Right cardiac atrium (tissue), 5 donors: Measurements from ENCODE around the gene ALPK3. TPM values are rescaled to one million over a fixed set of nuclear protein-coding genes. Genes with fewer than 3 reads are reported as not detected.

Experiments used
- ATAC-seq, 2 donors: fragments of 200-7000 bp; cut with Tn5 transposase; one replicate each; pipeline versions ENCODE4 v1.8.0 to v1.9.1; 2020; ENCODE audit warnings: moderate library complexity in 2 of 2, mild to moderate bottlenecking in 1 of 2
- DNase-seq, 3 donors: peaks; one replicate each; pipeline ENCODE4 v3.0.0-alpha.2; 2020
- H3K27ac ChIP-seq: one replicate; pipeline ENCODE4 v1.5.1; 2013; ENCODE audit warnings: mild to moderate bottlenecking, low read length, control low read depth, moderate library complexity
- H3K27me3 ChIP-seq: one replicate; pipeline ENCODE4 v1.6.1; 2013; ENCODE audit not compliant: control insufficient read depth, insufficient read depth
- H3K4me1 ChIP-seq: one replicate; pipeline ENCODE4 v1.6.1; 2013; ENCODE audit warnings: low read length; ENCODE audit not compliant: control insufficient read depth, insufficient read depth
- H3K4me3 ChIP-seq: one replicate; pipeline ENCODE4 v1.5.1; 2013; ENCODE audit warnings: low read length, control low read depth
- H3K9me3 ChIP-seq: one replicate; pipeline ENCODE4 v1.6.1; 2013; ENCODE audit warnings: low read length; ENCODE audit not compliant: control insufficient read depth
- WGBS: extraction: QIAGEN DNeasy Blood & Tissue Kit; methylation state at CpG from one replicate; pipeline ENCODE4 v1.1.7; 2013; 5-methylcytosine and 5-hydroxymethylcytosine counted together
- intact Hi-C, 4 donors: fragments of 100-400 bp; cut with DNase I; formaldehyde crosslinking; loops; one replicate each; pipeline versions ENCODE4 v1.11.0 to v1.14.0; 2022 to 2023
- polyA plus RNA-seq: library from polyadenylated mRNA; stranded (reverse); fragments of 200-250 nt; gene quantifications from one replicate; pipeline ENCODE4 v1.2.3, GENCODE V29; 2013
- total RNA-seq, 4 donors: library from RNA; stranded (reverse); fragmentation: NEBNext Ultra II Directional; extraction: Animal tissue kit (Norgen Biotek cat#: 25700); gene quantifications; one replicate each; pipeline ENCODE4 v1.2.1, GENCODE V29; 2021
- donor health status: healthy with polysubstance abuse.
- donor health status: DM: no; HTN: yes; CAD: no.
- donor health status: DM: no; HTN: no; CAD: no.
- donor health status: DM: no; HTN: yes; CAD: no; lungs with severe emphysema.
- donor health status: DM: yes; HTN: yes; CAD: no.

ALPK3 gene
- total and polyA plus RNA-seq, 5 donors, result 65.8 to 95.2 (median 77.6) TPM

GRCh38 chr15:84812842-84813241 lies 4.3 kb upstream of the ALPK3 start:
- Histone ChIP-seq H3K9me3 (no peaks in the 10 kb centered on the region), H3K4me1 (peaks cover 5% of the 10 kb centered on the region), H3K27ac (no peak overlapping the region), H3K27me3 (no peaks in the 10 kb centered on the region), H3K4me3 (no peak overlapping the region)
- DNase-seq, result no peak
- intact Hi-C loops, result loop anchor here in 3 of 4 donors (10.0 kb wide), 2 partner anchors 58 to 158 kb away; partner anchors contain the start of genes NMB (in 1 of the 3) and WDR73 (in 1 of the 3)
- 81% methylated on average over 2 of the region's 2 CpGs for WGBS
- no peak for ATAC-seq

- no peaks in the 10 kb centered on the region for H3K27me3 ChIP-seq
- ATAC-seq (no peak), DNase-seq (no peak)
- intact Hi-C loops, result loop anchor here in 3 of 4 donors (10.0 kb wide), 2 partner anchors 59 to 159 kb away; partner anchors contain the start of genes NMB (in 1 of the 3) and WDR73 (in 1 of the 3)
- no peak overlapping the region for H3K27ac ChIP-seq
- H3K4me1 ChIP-seq, result peaks cover 9% of the 10 kb centered on the region
- no peak overlapping the region for H3K4me3 ChIP-seq
- WGBS, result 92% methylated on average over 1 of the region's 1 CpG
- H3K9me3 ChIP-seq, result no peaks in the 10 kb centered on the region
Measured at GRCh38 chr15:84813435-84813834, 3.7 kb upstream of the ALPK3 start.

GRCh38 chr15:84813931-84814330 lies 3.2 kb upstream of the ALPK3 start:
- H3K9me3 ChIP-seq, result no peaks in the 10 kb centered on the region
- intact Hi-C loops, result loop anchor here in 3 of 4 donors (10.0 kb wide), 2 partner anchors 59 to 159 kb away; partner anchors contain the start of genes NMB (in 1 of the 3) and WDR73 (in 1 of the 3)
- H3K4me3 ChIP-seq, result no peak overlapping the region
- no peaks in the 10 kb centered on the region for H3K27me3 ChIP-seq
- ATAC-seq (no peak), DNase-seq (no peak)
- H3K4me1 ChIP-seq, result peaks cover 14% of the 10 kb centered on the region
- WGBS, result 88% methylated on average over 1 of the region's 1 CpG
- H3K27ac ChIP-seq, result no peak overlapping the region

- ATAC-seq (no peak), DNase-seq (no peak)
- Histone ChIP-seq H3K4me1 (peaks cover 23% of the 10 kb centered on the region), H3K27me3 (no peaks in the 10 kb centered on the region), H3K4me3 (no peak overlapping the region), H3K9me3 (no peaks in the 10 kb centered on the region), H3K27ac (no peak overlapping the region)
- 77% methylated on average over 10 of the region's 10 CpGs for WGBS
- intact Hi-C loops, result loop anchor here in 3 of 4 donors (10.0 kb wide), 2 partner anchors 60 to 160 kb away; partner anchors contain the start of genes NMB (in 1 of the 3) and WDR73 (in 1 of the 3)
Measured at GRCh38 chr15:84814916-84815315, 2.2 kb upstream of the ALPK3 start.

GRCh38 chr15:84817466-84818081 lies 418 bp downstream of the ALPK3 start:
- DNase-seq, result peak in 1 of 3 donors; percentile 65
- peak overlapping the region; percentile 95 for H3K27ac ChIP-seq
- peaks cover 29% of the 10 kb centered on the region for H3K4me1 ChIP-seq
- intact Hi-C loops, result loop anchor here in 3 of 4 donors (10.0 kb wide), 2 partner anchors 63 to 163 kb away; partner anchors contain the start of genes NMB (in 1 of the 3) and WDR73 (in 1 of the 3)
- peak; percentile 22 to 26 for ATAC-seq
- no peaks in the 10 kb centered on the region for H3K9me3 ChIP-seq
- no peaks in the 10 kb centered on the region for H3K27me3 ChIP-seq
- peak overlapping the region; percentile 67 for H3K4me3 ChIP-seq
- 16% methylated on average over 26 of the region's 27 CpGs for WGBS

- Histone ChIP-seq H3K9me3 (no peaks in the 10 kb centered on the region), H3K4me1 (peaks cover 38% of the 10 kb centered on the region), H3K27ac (peak overlapping the region; percentile 95), H3K27me3 (no peaks in the 10 kb centered on the region), H3K4me3 (peak overlapping the region; percentile 67)
- 17% methylated on average over 9 of the region's 9 CpGs for WGBS
- DNase-seq, result peak in 2 of 3 donors; percentile 67 to 72
- intact Hi-C loops, result loop anchor here in 3 of 4 donors (10.0 kb wide), 2 partner anchors 64 to 164 kb away; partner anchors contain the start of genes NMB (in 1 of the 3) and WDR73 (in 1 of the 3)
- ATAC-seq, result peak; percentile 18 to 60
Measured at GRCh38 chr15:84818261-84819131, 1.3 kb downstream of the ALPK3 start.

- no peaks in the 10 kb centered on the region for H3K9me3 ChIP-seq
- H3K4me3 ChIP-seq, result peak overlapping the region; percentile 67
- peak; percentile 66 to 86 (median 85) for DNase-seq
- peak overlapping the region; percentile 95 for H3K27ac ChIP-seq
- ATAC-seq, result peak; percentile 30 to 38
- H3K27me3 ChIP-seq, result no peaks in the 10 kb centered on the region
- intact Hi-C loops, result loop anchor here in 3 of 4 donors (10.0 kb wide), 2 partner anchors 65 to 165 kb away; partner anchors contain the start of genes NMB (in 1 of the 3) and WDR73 (in 1 of the 3)
- 24% methylated on average over 3 of the region's 3 CpGs for WGBS
- peaks cover 41% of the 10 kb centered on the region for H3K4me1 ChIP-seq
Measured at GRCh38 chr15:84819291-84819768, 2.2 kb downstream of the ALPK3 start.

- no peak overlapping the region for H3K4me3 ChIP-seq
- WGBS, result 73% methylated on average over 2 of the region's 2 CpGs
- H3K9me3 ChIP-seq, result no peaks in the 10 kb centered on the region
- no peak for ATAC-seq
- H3K4me1 ChIP-seq, result peaks cover 44% of the 10 kb centered on the region
- peak overlapping the region; percentile 95 for H3K27ac ChIP-seq
- no peak for DNase-seq
- intact Hi-C loops, result loop anchor here in 3 of 4 donors (10.0 kb wide), 3 partner anchors 65 to 225 kb away; partner anchors contain the start of genes NMB (in 2 of the 3) and WDR73 (in 2 of the 3)
- no peaks in the 10 kb centered on the region for H3K27me3 ChIP-seq
Measured at GRCh38 chr15:84819791-84820190, 2.6 kb downstream of the ALPK3 start.

GRCh38 chr15:84821501-84822021 lies 4.4 kb downstream of the ALPK3 start:
- no peak overlapping the region for H3K4me3 ChIP-seq
- 18% methylated on average over 8 of the region's 8 CpGs for WGBS
- intact Hi-C loops, result loop anchor here in 2 of 4 donors (10.0 kb wide), 2 partner anchors 167 to 227 kb away; partner anchors contain the start of genes NMB (in 1 of the 2) and WDR73 (in 1 of the 2)

GRCh38 chr15:84822653-84823281 lies 5.6 kb downstream of the ALPK3 start:
- DNase-seq (no peak), ATAC-seq (no peak)
- intact Hi-C loops, result loop anchor here in 2 of 4 donors (10.0 kb wide), 2 partner anchors 168 to 228 kb away; partner anchors contain the start of genes NMB (in 1 of the 2) and WDR73 (in 1 of the 2)
- Histone ChIP-seq H3K4me1 (peaks cover 47% of the 10 kb centered on the region), H3K27ac (peak overlapping the region; percentile 46), H3K4me3 (no peak overlapping the region), H3K9me3 (no peaks in the 10 kb centered on the region), H3K27me3 (no peaks in the 10 kb centered on the region)
- WGBS, result 40% methylated on average over 4 of the region's 4 CpGs

More at GRCh38 chr15:84821501-84822021, 4.4 kb downstream of the ALPK3 start:
- Histone ChIP-seq H3K27ac (peak overlapping the region; percentile 46), H3K4me1 (peaks cover 41% of the 10 kb centered on the region), H3K27me3 (no peaks in the 10 kb centered on the region), H3K9me3 (no peaks in the 10 kb centered on the region)
- DNase-seq (peak; percentile 51 to 74 (median 72)), ATAC-seq (peak; percentile 1 to 4)
